ENCODE results near the gene AGPAT2. TPM values are rescaled to one million over a fixed set of nuclear protein-coding genes. Genes with fewer than 3 reads are reported as not detected.

AGPAT2 gene
- total RNA-seq, 1 donor from 2014 or later = 2.4 TPM

DNA sequence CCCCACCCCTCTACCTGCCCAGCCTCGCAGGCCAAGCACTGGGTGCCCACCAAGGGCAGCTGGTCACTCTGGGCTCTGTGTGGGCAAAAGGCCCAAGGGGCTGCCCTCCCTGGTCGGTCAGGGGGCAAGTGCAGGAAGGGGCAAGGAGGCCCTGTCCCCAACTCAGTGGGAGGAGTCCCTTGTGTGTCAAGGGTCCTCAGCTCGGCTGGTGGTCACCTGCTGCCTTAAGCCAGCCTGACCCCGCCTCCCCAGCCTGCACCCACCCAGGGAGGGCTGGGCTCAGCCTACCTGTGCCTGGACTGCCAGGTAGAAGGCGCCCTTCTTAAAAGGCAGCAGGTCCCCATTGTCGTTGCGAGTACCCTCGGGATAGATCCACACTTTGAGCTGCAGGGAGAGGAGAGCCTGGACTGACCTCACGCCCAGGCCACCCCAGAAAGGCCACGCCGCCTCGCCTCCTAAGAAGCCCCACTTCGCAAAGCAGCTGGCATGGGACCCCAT, 10.9 kb downstream of the AGPAT2 start:
- Histone ChIP-seq H3K79me2 (ENCODE audit: low read depth) (no peaks in the 10 kb centered on the region), H3K4me3 (no peak overlapping the region), H3K36me3 (no peaks in the 10 kb centered on the region), H3K27ac (no peak overlapping the region), H3K9me3 (ENCODE audit: low read depth) (no peaks in the 10 kb centered on the region), H3K4me2 (no peak overlapping the region), H3K4me1 (no peaks in the 10 kb centered on the region), H4K20me1 (ENCODE audit: low read depth) (no peaks in the 10 kb centered on the region), H3K27me3 (no peaks in the 10 kb centered on the region), H3F3A (ENCODE audit: low read depth) (no peaks in the 10 kb centered on the region), H2AFZ (replicated peaks) (no peak overlapping the region), H3K9ac (no peak overlapping the region)
- Mint-ChIP-seq H3K9me3 (no peaks in the 10 kb centered on the region), H3K27me3 (ENCODE audit: insufficient read depth, low read depth) (peaks cover 5% of the 10 kb centered on the region), H3K4me3 (no peak overlapping the region), H3K36me3 (no peaks in the 10 kb centered on the region), H3K4me1 (peaks cover 7% of the 10 kb centered on the region), H3K27ac (no peak overlapping the region)
- no peak for DNase-seq (ENCODE audit: low spot score)
- TF ChIP-seq EZH2phosphoT487 (IDR thresholded peaks at IDR 0.05) (no peak), EZH2 (IDR thresholded peaks at IDR 0.05) (no peak), CTCF (IDR thresholded peaks at IDR 0.05) (no peak)

GRCh38 chr9:136675477-136676296, 11.6 kb downstream of the AGPAT2 start:
- DNase-seq (ENCODE audit: low spot score) = no peak
- no peak overlapping the region for H3K27ac ChIP-seq
- Mint-ChIP-seq H3K36me3 (no peaks in the 10 kb centered on the region), H3K4me1 (peaks cover 5% of the 10 kb centered on the region), H3K9me3 (no peaks in the 10 kb centered on the region), H3K4me3 (no peak overlapping the region), H3K27ac (no peak overlapping the region), H3K27me3 (ENCODE audit: insufficient read depth, low read depth) (peaks cover 5% of the 10 kb centered on the region)
- no peak overlapping the region for H3K4me2 ChIP-seq
- H3K4me1 ChIP-seq = no peaks in the 10 kb centered on the region
- H2AFZ ChIP-seq (replicated peaks) = no peak overlapping the region
- H3F3A ChIP-seq (ENCODE audit: low read depth) = no peaks in the 10 kb centered on the region
- TF ChIP-seq CTCF (IDR thresholded peaks at IDR 0.05) (no peak), EZH2 (IDR thresholded peaks at IDR 0.05) (no peak), EZH2phosphoT487 (IDR thresholded peaks at IDR 0.05) (no peak)
- H4K20me1 ChIP-seq (ENCODE audit: low read depth) = no peaks in the 10 kb centered on the region
- no peaks in the 10 kb centered on the region for H3K27me3 ChIP-seq
- no peaks in the 10 kb centered on the region for H3K79me2 ChIP-seq (ENCODE audit: low read depth)
- H3K4me3 ChIP-seq = no peak overlapping the region
- H3K9ac ChIP-seq = no peak overlapping the region
- no peaks in the 10 kb centered on the region for H3K36me3 ChIP-seq
- no peaks in the 10 kb centered on the region for H3K9me3 ChIP-seq (ENCODE audit: low read depth)

DNA sequence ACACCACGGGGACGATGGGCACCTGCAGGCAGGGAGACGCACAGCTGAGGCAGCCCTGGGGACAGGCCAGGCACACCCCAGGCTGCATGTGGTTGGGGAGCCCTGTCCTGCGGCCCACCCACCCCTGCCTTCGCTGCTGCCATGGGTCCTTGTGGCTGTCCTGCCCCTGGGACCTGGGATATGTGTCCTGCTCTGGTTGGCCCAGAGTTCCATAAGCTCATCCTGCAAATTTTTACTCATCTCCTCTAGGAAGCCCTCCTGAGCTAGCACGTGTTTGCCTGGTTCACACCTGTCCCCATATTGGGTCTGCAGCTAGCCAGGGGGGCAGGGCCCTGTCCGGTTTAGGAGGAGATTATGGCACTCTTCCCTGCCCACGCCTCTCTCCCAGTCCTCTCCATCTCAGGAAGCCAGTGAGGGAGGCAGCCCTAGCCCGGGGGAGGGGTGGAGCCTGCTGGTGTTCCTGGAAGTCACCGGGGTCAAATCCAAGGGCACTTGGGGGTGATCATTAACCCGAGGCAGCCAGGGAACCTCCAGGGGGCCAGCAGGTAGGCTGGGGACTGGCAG, 12.4 kb downstream of the AGPAT2 start:
- Histone ChIP-seq H4K20me1 (ENCODE audit: low read depth) (no peaks in the 10 kb centered on the region), H3F3A (ENCODE audit: low read depth) (no peaks in the 10 kb centered on the region), H3K79me2 (ENCODE audit: low read depth) (no peaks in the 10 kb centered on the region), H3K4me1 (no peaks in the 10 kb centered on the region), H2AFZ (replicated peaks) (no peak overlapping the region), H3K27me3 (no peaks in the 10 kb centered on the region), H3K27ac (no peak overlapping the region), H3K4me2 (no peak overlapping the region), H3K36me3 (no peaks in the 10 kb centered on the region), H3K4me3 (no peak overlapping the region), H3K9me3 (ENCODE audit: low read depth) (no peaks in the 10 kb centered on the region), H3K9ac (no peak overlapping the region)
- no peak overlapping the region for H3K27ac Mint-ChIP-seq
- no peak overlapping the region for H3K4me3 Mint-ChIP-seq
- no peaks in the 10 kb centered on the region for H3K9me3 Mint-ChIP-seq
- no peaks in the 10 kb centered on the region for H3K36me3 Mint-ChIP-seq
- peaks cover 4% of the 10 kb centered on the region for H3K4me1 Mint-ChIP-seq
- H3K27me3 Mint-ChIP-seq (ENCODE audit: insufficient read depth, low read depth) = peaks cover 5% of the 10 kb centered on the region
- TF ChIP-seq EZH2 (IDR thresholded peaks at IDR 0.05) = no peak
- no peak for TF ChIP-seq EZH2phosphoT487 (IDR thresholded peaks at IDR 0.05)
- no peak for TF ChIP-seq CTCF (IDR thresholded peaks at IDR 0.05)
- DNase-seq (ENCODE audit: low spot score) = no peak
